ENCODE data around the gene APBB3. TPM values are rescaled to one million over a fixed set of nuclear protein-coding genes. Genes with fewer than 3 reads are reported as not detected.
"Not testable (repeated sequence)": the region's sequence is repeated elsewhere in the genome, so short reads cannot be mapped to it uniquely, and the experiment has no call there.

Gene APBB3
- total RNA-seq, 4 donors from 2014 or later, result 43.7 to 70.8 (median 48.4) TPM

DNA sequence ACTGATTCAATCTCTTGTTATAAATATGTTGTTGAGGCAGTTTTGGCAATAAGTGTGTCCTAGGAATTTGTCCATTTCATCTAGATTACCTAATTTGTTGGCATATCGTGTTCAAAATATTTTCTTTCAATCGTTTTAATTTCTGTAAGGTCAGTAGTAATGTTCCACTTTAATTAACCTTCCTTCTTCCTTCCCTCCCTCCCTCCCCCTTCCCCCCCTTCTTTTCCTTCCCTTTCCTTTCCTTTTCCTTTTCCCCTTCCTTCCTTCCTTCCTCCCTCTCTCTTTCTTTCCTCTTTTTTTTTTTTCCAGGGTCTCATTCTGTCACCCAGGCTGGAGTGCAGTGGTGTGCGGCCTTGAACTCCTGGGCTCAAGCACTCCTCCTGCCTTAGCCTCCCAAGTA is 41.5 kb upstream of the APBB3 start:
- H3K4me1 ChIP-seq, result peaks cover 0 to 20% (median 5%) of the 10 kb centered on the region in 4 donors
- no peaks in the 10 kb centered on the region for H3K27me3 ChIP-seq
- no peaks in the 10 kb centered on the region for H3K9me3 ChIP-seq
- WGBS, 2 donors, result 69 to 73% methylated on average over 3 of the region's 3 CpGs
- H3K36me3 ChIP-seq, result no peaks in the 10 kb centered on the region
- H3K4me3 ChIP-seq, result no peak overlapping the region
- no peak for DNase-seq (ENCODE audit: low spot score in 2 of 2)
- TF ChIP-seq, protein P1, sequence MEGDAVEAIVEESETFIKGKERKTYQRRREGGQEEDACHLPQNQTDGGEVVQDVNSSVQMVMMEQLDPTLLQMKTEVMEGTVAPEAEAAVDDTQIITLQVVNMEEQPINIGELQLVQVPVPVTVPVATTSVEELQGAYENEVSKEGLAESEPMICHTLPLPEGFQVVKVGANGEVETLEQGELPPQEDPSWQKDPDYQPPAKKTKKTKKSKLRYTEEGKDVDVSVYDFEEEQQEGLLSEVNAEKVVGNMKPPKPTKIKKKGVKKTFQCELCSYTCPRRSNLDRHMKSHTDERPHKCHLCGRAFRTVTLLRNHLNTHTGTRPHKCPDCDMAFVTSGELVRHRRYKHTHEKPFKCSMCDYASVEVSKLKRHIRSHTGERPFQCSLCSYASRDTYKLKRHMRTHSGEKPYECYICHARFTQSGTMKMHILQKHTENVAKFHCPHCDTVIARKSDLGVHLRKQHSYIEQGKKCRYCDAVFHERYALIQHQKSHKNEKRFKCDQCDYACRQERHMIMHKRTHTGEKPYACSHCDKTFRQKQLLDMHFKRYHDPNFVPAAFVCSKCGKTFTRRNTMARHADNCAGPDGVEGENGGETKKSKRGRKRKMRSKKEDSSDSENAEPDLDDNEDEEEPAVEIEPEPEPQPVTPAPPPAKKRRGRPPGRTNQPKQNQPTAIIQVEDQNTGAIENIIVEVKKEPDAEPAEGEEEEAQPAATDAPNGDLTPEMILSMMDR (IDR thresholded peaks at IDR 0.05), result no peak
- TF ChIP-seq EP300 (IDR thresholded peaks at IDR 0.05), result no peak
- TF ChIP-seq POLR2A (IDR thresholded peaks at IDR 0.05), result no peak
- H3K27ac ChIP-seq, result no peak overlapping the region

DNA sequence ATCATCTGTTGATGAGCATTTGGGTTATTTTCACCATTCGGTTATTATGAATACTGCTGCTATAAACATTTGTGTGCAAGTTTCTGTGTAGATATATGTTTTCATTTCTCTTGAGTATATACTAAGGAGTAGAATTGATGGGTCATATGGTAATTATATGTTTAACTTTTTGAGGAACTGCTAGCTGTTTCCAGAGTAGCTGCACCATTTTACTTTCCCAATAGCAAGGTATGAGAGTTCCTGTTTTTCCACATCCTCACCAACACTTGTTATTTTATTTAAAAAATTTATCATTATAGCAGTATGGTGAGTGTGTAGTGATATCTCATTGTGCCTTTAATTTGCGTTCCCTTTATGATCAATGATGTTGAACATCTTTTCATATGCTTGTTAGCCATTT is 39.3 kb upstream of the APBB3 start:
- H3K36me3 ChIP-seq, result no peaks in the 10 kb centered on the region
- no peaks in the 10 kb centered on the region for H3K9me3 ChIP-seq
- TF ChIP-seq POLR2A (IDR thresholded peaks at IDR 0.05), result no peak
- TF ChIP-seq, protein P1 (IDR thresholded peaks at IDR 0.05), result no peak
- no peak for TF ChIP-seq EP300 (IDR thresholded peaks at IDR 0.05)
- no peak for DNase-seq (ENCODE audit: low spot score in 2 of 2)
- no peak overlapping the region for H3K27ac ChIP-seq
- WGBS, 2 donors, result 92 to 94% methylated on average over 2 of the region's 2 CpGs
- no peak overlapping the region for H3K4me3 ChIP-seq
- peaks cover 0 to under 1% (median 0%) of the 10 kb centered on the region in 4 donors for H3K4me1 ChIP-seq
- no peaks in the 10 kb centered on the region for H3K27me3 ChIP-seq

DNA sequence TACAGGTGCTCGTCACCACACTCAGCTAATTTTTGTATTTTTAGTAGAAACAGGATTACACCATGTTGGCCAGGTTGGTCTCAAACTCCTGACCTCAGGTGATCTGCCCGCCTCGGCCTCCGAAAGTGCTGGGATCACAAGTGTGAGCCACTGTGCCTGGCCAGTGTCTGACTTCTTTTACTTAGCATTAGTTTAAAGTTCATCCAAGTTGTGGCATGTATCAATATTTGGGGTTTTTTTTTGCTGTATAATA is 39.0 kb upstream of the APBB3 start:
- not testable (repeated sequence) for H3K4me1 ChIP-seq; H3K27ac ChIP-seq; H3K4me3 ChIP-seq; H3K27me3 ChIP-seq; H3K9me3 ChIP-seq; H3K36me3 ChIP-seq; DNase-seq (ENCODE audit: low spot score in 2 of 2)
- 93 to 97% methylated on average over 4 of the region's 4 CpGs for WGBS, 2 donors

DNA sequence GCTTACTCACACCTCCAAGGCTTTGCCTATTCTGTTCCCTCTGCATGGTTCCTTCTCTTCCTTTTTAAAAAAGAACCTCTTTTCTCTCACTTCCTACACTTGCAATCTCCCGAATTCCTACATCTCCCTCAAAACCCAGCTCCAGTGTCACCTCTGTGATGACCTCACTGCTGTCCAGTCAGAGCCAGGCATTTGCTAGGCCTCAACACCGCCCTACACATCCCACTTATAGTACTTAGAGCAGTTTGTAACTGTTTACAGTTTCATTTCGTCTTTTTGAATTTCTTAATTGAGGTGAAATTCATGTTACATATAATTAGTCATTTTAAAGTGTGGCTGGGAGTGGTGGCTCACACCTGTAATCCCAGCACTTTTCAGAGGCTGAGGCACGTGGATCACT is 37.7 kb upstream of the APBB3 start:
- Histone ChIP-seq H3K9me3 (no peaks in the 10 kb centered on the region), H3K4me3 (no peak overlapping the region), H3K27me3 (no peaks in the 10 kb centered on the region), H3K36me3 (no peaks in the 10 kb centered on the region), H3K4me1 (no peaks in the 10 kb centered on the region), H3K27ac (peak overlapping the region in 2 of 4 donors; percentile 6 to 40)
- 67 to 70% methylated on average over 4 of the region's 4 CpGs for whole genome bisulfite sequencing, 2 donors
- TF ChIP-seq, protein P1 (IDR thresholded peaks at IDR 0.05), result no peak
- TF ChIP-seq POLR2A (IDR thresholded peaks at IDR 0.05) (no peak), EP300 (IDR thresholded peaks at IDR 0.05) (no peak)
- DNase-seq (ENCODE audit: low spot score in 2 of 2), result no peak

DNA sequence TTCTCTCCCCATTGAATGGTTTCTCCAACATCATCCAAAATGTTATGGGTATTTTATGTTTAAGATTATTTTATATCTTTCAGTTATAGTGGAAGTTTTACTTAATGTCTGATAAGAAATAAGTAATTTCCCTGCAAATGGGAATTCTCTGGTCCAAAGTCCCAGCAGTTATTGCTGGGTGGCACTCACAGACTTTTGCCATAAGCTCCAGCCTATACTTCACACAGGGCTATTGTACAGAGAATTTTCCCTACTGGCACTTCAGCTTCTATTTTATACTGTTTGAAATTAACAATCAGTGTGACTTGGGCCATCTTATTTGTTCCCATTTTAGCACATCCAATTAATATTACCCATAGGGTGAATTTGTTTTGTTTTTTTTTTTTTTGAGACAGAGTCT is 35.7 kb upstream of the APBB3 start:
- no peak overlapping the region for H3K4me3 ChIP-seq
- no peak overlapping the region for H3K27ac ChIP-seq
- no peaks in the 10 kb centered on the region for H3K27me3 ChIP-seq
- no peaks in the 10 kb centered on the region for H3K9me3 ChIP-seq
- DNase-seq (ENCODE audit: low spot score in 2 of 2), result no peak
- TF ChIP-seq, protein P1 (IDR thresholded peaks at IDR 0.05), result no peak
- no peak for TF ChIP-seq POLR2A (IDR thresholded peaks at IDR 0.05)
- no peak for TF ChIP-seq EP300 (IDR thresholded peaks at IDR 0.05)
- no peaks in the 10 kb centered on the region for H3K36me3 ChIP-seq
- peaks cover 0 to 14% (median 0%) of the 10 kb centered on the region in 4 donors for H3K4me1 ChIP-seq

DNA sequence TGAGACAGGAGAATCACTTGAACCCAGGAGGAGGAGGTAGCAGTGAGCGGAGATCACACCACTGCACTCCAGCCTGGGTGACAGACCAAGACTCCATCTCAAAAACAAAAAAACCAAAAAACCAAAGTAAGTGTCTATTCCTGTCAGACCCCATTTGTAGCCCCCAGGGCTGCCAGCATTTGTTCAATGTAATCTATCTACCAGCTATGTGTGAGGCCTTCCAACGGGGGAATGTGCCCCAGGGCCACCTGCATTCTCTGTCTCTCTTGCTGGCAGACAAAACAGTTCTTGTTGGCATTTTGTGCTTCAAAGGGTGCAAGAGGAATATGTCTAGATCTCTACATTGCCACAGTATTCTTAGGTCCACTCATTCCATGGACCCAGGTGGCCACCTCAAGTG is 34.4 kb upstream of the APBB3 start:
- WGBS, 2 donors, result 54 to 57% methylated on average over 2 of the region's 2 CpGs
- no peak overlapping the region for H3K27ac ChIP-seq
- H3K4me1 ChIP-seq, result peaks cover 0 to 19% (median 0%) of the 10 kb centered on the region in 4 donors
- no peaks in the 10 kb centered on the region for H3K27me3 ChIP-seq
- TF ChIP-seq, protein P1 (IDR thresholded peaks at IDR 0.05), result no peak
- TF ChIP-seq EP300 (IDR thresholded peaks at IDR 0.05) (no peak), POLR2A (IDR thresholded peaks at IDR 0.05) (no peak)
- no peaks in the 10 kb centered on the region for H3K36me3 ChIP-seq
- H3K4me3 ChIP-seq, result no peak overlapping the region
- DNase-seq (ENCODE audit: low spot score in 2 of 2), result no peak
- H3K9me3 ChIP-seq, result no peaks in the 10 kb centered on the region

Measured in tibial nerve (tissue), 4 donors.